GM10847 (cell line): ENCODE measurements around the gene ABCF3.

ENCODE experiments used
- POLR2A ChIP-seq: IDR thresholded peaks from 2 replicates; pipeline ENCODE4 v1.6.1; 2011; ENCODE audit not compliant: insufficient read length; ENCODE audit errors: extremely low read depth

Gene ABCF3

GRCh38 chr3:184231671-184232070, 45.7 kb downstream of the ABCF3 start:
- no peak for TF ChIP-seq POLR2A

DNA sequence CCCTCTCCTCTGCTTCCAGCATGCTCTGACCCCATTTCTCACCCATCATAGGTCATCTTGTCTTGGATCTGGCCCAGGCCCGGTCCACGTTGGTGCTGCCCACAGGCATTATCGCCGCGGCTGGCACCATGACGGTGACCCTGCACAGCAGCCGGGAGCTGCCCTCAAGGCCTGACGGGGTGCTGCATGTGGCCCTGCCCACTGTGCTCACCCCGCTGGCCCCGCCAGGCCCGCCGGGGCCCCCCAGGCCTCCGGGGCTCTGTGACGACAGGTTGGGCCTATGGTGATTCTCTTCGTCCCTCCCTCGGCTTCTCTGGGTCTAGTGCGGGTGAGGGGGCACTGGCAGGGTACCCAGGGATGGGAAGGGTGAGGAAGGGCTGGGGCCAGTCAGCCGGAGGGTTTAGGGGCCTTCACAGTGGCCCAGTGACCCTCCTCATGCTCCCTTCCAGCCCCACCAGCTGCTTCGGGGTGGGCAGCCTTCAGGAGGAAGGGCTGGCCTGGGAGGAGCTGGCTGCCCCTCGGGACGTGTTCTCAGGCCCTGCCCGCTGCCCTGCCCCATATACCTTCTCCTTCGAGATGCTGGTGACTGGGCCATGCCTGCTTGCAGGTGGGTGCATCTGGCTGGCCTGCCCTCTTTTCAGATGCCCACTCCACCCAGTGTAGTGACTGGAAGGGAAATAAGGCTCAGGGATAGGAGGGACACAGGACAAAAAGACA, 47.3 kb downstream of the ABCF3 start:
- no peak for TF ChIP-seq POLR2A

- TF ChIP-seq POLR2A = no peak
Observed at GRCh38 chr3:184234224-184234623, 48.2 kb downstream of the ABCF3 start.

DNA sequence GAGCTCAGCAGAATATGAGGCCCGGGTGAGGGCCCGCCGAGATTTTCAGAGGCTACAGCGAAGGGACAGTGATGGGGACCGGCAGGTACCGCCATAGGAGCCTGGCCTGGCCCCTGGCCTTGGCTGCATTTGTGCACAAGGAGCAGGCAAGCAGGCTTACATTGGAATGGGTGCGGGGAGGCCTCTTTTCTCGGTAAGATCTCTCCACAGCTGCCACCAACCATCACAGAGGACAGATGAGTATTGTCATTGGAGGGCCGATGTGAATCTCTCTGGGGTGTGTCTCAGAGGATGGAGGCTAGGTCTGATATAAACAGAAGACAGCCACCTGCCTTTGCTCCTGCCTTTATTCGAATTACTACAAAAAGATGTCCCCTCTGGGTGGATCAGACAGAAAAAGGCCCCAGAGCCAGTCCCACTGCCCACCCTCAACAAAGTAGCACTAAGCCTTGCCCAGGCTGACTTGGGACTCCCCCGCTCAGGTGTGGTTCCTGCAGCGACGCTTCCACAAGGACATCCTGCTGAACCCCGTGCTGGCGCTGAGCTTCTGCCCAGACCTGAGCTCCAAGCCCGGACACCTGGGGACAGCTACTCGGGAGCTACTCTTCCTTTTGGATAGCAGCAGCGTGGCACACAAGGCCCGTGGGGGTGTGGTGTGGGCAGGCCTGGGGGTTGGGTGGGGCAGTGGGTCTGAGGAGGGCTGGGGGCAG, 48.8 kb downstream of the ABCF3 start:
- no peak for TF ChIP-seq POLR2A

GRCh38 chr3:184235381-184236032, 49.5 kb downstream of the ABCF3 start:
- TF ChIP-seq POLR2A = no peak

DNA sequence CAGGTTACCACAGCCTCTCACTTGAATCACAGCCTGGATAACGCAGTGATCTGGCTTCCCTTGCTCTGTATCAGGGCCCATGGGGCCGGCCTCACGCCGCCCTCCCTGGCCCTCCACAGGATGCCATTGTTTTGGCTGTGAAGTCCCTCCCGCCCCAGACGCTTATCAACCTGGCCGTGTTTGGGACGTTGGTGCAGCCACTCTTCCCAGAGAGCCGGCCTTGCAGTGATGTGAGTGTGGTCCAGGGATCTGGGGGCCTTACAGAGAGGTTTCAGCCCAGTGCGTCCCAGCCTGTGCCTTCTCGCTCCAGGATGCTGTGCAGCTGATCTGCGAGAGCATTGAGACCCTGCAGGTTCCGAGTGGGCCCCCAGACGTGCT, 50.0 kb downstream of the ABCF3 start:
- no peak for TF ChIP-seq POLR2A

- TF ChIP-seq POLR2A = no peak
Observed at GRCh38 chr3:184236636-184237035, 50.6 kb downstream of the ABCF3 start.

GRCh38 chr3:184237211-184237610, 51.2 kb downstream of the ABCF3 start:
- TF ChIP-seq POLR2A = no peak

- no peak for TF ChIP-seq POLR2A
Observed at GRCh38 chr3:184237807-184238206, 51.8 kb downstream of the ABCF3 start.

GRCh38 chr3:184238246-184238818, 52.3 kb downstream of the ABCF3 start:
- TF ChIP-seq POLR2A = no peak

DNA sequence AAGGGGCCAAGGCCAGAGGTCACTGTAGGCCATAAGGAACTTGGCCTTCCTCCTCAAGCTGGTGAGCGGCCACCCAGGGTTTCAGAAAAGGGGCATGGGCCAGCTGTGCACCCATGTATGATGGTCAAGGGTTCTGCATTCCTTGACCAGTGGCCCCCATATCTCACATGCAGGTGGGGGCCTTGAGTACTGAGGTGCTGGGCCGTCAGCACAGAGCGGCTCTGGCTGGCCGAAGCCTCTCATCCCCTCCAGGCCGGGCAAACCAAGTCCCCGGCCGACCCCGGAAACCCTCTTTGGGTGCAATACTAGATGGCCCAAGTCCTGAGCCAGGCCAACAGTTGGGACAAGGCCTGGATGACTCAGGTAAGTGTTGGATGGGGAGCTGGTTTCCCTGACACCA, 53.2 kb downstream of the ABCF3 start:
- no peak for TF ChIP-seq POLR2A

- no peak for TF ChIP-seq POLR2A
Observed at GRCh38 chr3:184239708-184240107, 53.7 kb downstream of the ABCF3 start.

DNA sequence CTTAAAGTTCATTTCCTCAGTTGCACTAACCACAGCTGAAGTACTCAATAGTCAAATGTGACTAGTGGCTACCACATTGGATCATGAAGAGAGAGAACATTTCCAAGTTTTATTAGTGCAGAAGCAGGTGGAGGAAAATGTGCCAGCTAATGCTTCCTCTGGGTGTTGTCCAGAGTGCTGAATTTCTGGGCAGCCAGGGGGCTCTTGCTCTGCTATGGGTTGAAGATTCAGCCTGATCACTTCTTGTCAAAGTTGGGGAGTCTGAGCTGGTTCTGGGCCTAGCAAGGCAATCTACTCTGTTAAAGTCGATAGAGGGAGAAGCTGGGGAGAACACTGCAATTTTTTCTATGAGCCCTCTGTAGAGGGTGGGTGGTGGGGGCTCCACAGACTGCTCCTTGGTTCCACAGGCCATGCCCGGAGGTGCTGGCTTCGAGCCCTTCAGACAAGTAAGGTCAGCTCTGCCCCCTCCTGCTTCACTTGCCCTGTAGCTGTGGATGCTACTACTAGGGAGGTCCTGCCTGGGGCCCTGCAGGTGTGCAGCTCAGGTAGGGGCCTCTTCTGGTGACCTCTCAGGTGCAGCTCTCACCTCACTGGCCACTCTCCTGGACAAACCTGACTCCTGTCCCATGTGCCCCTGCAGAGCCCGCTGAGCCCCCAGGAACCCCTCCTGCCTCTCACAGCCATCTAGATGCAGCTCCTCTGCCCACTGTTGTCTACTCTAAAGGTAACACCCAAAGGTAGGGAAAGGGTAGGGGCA, 54.6 kb downstream of the ABCF3 start:
- TF ChIP-seq POLR2A = no peak

GRCh38 chr3:184241141-184241446, 55.1 kb downstream of the ABCF3 start:
- TF ChIP-seq POLR2A = no peak
